NCI-H1048 (cell line): ENCODE measurements around the gene FAM13B.

Source experiments
- DNase-seq: peaks from one replicate; lab custom pipeline; 2025; lab: John Stamatoyannopoulos, UW

FAM13B gene

DNA sequence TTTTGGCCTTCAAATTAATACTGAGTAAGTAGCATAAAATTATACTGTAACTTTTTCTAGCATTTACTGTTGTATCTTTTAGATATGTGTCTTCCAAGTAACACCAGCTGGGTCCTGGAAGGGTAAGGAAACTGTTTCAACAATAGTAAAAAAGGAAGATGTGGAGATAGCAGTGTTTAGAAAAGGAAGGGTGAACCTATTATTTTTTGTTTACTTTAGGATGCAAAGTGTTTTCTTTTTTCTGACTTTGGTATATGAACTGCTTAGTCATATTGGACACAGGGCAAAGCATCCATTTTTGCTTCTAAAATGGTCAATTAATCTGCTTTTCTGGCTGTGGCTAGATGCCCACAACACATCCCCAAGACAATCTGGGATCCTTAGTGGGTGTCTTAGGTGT, 138.3 kb downstream of the FAM13B start:
- no peak for DNase-seq

DNA sequence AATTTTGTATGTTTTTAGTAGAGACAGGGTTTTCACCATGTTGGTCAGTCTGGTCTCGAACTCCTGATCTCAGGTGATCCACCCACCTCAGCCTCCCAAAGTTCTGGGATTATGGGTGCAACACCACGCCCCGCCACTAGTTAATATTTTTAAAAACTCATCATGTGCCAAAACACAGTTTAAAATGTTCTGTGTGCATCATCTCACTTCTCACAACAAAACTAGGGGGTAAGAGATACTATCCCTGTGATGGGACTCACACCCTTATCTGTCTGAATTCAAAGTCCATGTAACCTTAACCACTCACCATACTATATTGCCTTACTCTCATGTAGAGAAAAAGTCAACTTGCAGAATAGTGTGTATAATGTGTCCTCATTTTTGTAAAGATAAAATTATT, 141.0 kb downstream of the FAM13B start:
- no peak for DNase-seq

DNA sequence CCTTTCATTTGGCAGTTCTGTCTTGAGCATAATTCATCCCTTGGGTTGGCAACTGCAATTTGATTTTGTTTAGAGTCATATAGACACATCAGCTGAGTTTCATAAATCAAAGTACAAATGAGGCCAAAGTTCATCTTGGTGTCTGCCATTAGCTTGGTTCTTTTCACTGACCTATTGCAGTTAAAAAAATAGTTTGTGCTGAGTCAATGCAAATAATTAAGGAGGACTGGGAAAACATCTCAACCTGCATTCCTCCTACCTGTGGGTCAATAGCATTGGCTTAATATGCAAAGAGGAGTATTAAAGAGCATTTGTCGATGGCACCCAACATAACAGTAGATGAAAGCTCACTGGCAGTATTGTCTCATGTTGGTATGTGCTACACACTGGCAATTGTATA, 142.0 kb downstream of the FAM13B start:
- no peak for DNase-seq

DNA sequence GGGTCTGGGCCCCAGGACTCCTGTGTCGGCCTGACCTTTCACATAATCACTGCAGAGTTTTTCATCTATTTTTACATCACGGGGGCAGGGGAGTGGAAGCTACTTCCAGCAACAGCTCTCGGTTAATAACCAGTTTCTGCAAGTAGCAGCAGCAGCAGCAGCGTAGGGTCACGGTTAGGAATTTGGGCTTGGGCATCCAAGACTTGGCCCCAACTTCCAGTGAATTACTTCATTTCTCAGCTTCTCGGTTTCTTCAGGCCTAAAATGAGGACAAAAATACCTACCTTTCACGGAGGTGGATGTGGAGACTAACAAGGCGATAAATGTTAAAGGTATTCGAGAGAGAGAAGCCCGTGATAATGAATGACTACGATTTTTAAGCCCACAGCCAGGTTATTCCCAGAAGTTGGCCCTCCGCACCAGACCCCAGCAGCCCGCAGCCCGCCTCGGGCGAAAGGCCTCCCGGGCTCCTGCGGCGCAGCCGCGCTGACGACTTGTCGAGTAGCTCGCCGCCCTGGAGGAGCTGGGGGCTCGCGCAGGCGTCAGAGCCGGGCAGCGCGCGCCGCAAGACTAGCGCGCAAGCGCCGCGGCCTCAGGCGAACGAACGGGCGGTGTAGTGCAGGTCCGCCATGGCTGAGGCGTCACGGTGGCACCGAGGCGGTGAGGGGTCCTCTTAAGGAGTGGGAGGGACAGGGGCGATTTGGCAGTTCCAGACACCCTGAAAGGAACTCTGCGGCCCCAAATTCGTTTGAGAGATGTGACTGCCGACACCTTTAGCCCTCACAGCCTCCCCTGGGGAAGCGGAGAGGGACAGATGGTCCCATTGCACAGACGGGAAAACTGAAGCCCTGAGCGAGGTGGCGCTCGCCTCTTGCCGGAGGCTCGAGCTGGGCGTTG, 143.8 kb downstream of the FAM13B start, which contains the start of gene PKD2L2:
PKD2L2 (plus strand) TSS at position 595 of the 897 bp plus-strand sequence; CDS start at position 630, 35 bp downstream.
- no peak for DNase-seq

DNA sequence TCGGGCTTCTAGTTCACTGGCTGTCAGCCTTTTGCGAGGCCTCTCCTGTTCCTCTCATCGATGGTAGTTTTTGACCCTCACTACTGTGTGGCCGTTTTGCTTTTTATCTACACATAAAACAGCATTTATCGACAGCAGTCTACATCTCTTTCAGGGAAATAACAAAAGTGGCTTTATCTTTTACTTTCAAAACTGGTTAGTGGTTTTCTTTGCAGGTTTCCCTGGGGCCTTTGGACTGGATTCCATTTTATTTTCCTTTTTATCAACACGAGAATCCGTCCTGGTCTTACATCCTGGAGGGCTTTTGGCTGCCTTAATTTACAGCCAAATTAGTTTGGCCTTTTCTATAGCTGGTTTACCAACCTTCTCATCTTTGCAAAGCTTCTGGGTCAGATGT, 144.4 kb downstream of the FAM13B start:
- DNase-seq: no peak
